HG03139 (cell line): ENCODE data around the gene HTR6.
"Not testable (repeated sequence)": the region's sequence is repeated elsewhere in the genome, so short reads cannot be mapped to it uniquely, and the experiment has no call there.

Experiments
- ATAC-seq: cut with Tn5 transposase; IDR thresholded peaks from one replicate; pipeline ENCODE4 v1.9.1; 2021; ENCODE audit not compliant: unreplicated experiment

The HTR6 gene

DNA sequence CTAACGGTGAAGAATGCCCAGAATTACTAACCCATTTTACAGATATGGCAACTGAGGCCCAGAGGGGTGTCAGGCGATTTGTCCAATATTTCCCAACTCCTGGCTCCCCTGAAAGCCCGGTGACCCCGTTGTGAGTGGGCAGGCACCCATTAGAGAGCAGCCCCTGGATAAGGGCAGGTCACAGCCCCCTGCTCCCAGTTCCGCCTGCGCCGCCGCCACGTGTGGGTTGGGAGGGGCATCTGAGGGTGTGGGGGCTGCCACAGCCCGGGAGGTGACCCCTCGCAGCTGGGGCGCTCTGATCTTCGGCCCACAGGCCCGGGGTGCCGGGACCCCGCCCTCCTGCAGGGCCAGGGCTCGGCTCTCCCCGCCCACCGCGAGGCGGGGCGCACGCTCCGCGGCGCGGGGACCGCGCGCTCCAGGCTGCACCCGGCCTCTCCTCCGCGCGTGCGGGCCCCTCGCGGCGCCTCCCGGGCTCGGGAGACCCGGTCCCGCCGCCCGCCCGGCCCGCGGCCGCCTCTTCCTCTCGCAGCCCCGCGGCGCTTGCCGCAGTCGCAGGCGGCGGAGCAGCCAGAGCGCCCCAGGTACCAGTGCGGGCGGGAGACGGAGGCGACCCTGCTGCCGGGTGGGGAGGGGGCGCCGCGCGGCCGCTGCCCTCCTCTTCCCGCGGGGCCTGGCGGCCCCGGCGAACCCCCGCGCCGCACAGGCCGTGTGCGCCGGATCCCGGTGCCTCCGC, at the start of gene HTR6:
HTR6 (plus strand) TSS at position 423 of the 733 bp plus-strand sequence. CDS start 879 bp downstream, outside the sequence.
- ATAC-seq = no peak

DNA sequence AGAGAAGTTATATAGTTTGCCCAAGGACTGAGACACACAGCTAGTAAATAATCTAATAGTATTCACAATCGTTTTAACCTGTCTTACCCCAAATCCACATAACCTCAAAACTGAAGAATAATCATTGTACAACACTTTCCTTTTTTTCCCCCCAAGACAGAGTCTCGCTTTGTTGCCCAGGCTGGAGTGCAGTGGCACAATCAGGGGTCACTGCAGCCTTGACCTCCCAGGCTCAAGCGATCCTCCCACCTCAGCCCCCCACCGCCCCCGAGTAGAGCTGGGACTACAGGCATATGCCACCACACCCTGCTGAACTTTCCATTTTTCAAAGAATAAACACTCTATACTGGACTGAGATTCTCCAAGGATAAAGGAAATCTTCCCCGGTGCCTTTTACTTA, 49.2 kb upstream of the HTR6 start:
- no peak for ATAC-seq

DNA sequence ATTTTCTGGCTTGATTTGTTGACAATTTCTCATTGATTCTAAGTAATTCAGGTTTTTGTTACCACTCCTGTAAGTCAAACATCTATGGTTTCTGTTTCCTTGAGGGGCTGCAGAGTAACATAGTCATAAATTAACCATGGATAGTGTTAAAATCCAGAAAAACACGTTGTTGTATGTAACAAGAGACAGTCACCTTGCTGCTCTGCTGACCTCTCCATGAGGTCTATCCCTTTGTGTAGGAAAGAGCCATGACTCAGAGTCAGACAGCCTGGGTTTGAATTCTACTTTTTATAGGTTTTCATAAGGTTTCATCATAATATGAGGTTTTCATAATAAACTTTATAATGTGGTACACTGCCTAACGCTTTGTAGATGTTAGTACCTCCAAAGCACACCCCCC, 48.2 kb upstream of the HTR6 start:
- no peak for ATAC-seq

DNA sequence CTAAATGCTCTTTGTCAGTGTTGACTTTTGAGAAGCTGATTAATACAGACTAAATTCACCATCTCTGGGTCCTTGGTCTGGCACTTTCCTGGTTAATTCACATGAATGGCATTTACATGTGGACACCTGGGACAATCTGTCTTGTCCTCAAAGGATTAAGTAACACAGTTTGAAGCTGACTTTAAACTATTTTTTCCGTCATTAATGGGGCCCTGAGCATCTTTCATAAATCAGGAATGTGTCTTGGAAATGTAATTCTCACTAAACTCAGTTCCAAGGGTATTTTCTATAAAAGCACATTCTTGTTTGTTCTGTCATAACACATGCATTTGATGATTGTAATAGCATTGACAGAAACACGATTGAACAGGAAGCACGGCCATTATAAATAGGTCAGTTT, 47.3 kb upstream of the HTR6 start:
- no peak for ATAC-seq

DNA sequence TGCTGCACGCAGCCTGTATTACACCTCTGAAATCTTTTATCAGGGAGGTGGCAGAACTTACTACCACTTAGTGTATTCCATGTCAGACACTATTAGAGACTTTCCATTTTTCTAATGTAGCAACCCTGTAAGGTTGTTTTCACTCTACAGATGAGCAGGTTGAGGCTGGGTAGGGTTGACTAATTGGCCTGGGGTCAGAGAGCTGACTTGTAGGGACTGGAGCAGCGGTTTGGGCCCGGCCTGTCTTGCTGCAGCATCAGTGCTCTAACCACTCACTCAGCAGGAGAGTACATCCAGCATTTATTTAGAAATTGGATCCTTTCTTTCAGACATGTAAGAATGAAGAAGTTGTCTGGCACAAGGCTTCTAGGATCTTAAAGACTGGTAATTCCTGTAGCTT, 46.2 kb upstream of the HTR6 start:
- no peak for ATAC-seq

DNA sequence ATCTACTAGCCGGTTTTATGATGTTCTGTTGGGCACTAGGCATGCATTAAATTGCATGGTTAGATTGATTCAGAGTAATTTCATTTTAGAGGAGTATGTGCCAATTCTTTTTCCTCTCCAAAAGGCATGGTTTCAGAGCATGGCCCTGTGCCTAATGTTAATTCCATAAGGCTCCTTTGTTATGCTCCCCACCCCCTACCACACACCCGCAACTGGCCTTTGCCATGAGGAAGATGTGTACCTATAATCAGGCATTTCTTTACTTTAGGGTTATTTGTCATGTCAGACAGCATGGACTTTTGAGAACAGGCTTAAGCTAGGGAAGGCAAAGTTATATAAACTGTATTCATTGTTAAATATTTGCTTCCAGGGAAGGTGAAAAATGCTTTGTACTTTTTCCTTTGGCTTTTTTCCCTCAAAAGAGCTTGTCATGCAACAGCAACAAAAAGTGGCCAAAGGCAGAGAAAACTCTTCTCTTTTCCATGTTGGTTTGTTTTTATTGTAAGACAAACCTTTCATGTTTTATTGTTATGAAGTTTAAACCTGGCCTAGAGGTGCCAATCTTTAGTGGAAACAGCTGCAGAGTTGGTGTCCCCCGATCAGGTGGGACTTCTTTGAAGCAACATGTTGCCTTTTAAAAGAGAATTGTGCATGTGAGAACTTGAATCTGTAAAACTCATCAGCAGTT, 44.8 kb upstream of the HTR6 start:
- ATAC-seq = no peak

DNA sequence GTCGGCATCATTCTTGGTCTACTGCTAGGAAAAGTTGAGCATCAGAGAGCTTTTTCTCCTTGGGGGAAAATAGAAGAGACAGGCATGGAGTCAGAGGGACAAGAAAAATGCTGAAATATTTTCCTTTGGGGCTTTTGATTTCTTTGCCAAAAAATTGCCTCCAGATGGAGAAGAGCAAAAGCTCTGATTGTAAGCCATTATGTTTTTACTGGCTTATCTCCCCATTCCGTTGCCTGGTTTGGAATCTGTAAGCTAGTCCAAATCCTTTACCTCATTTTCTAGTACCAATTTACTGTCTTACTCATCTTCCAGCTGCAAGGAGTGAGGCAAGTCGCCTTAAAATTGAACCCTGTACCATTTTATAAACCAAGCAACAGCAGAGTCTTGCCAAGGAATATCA, 43.9 kb upstream of the HTR6 start:
- ATAC-seq = no peak

DNA sequence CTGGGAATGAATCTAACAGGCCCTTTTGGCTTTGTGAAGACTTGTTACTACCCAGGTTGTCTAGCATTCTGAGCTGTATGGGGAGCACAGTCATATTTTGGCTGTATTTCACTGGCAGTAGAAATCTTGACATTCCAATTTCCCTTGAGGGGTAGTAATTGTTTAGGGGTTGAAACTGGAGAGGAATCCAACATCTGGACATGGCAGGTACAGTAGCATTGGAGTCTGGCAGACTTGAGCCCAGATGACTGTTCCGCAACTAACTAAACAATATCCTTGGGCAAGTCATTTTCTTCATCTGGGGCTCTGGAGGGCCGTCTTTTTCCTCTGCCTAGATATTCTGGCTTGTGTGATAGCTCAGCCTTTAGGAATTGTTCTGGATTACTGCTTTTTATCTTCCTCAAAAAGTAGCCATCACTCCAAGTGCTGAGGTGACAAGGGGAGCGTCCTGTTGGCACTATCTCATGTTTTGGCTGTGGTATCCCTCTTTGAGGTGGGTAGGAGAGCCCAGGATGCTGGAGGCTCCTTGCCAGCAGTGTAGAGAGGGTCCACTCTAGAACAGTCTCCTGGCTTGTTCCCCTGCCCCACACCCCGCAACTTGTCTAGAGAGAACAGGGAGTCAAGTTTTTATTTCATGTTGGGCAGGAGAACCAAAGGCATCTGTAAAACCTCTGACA, 43.3 kb upstream of the HTR6 start:
- no peak for ATAC-seq

DNA sequence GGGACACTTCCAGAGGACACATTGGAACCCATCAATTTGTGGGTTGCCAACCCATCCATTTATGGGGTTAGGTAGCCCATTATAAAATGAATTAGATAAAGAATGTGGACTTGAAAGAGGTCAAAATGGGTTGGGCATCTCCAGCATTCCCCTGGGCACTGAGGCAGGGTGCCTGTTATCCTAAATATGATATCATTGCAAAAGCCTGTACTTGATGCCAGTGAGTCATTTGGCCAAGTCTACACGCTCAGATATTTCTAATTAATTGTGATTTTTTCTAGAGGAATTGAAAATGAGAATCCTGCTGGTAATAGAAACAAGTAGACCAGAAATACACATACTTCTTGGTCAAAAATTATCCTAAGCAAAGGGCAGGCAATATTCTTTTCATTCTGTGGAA, 42.5 kb upstream of the HTR6 start:
- ATAC-seq = no peak

DNA sequence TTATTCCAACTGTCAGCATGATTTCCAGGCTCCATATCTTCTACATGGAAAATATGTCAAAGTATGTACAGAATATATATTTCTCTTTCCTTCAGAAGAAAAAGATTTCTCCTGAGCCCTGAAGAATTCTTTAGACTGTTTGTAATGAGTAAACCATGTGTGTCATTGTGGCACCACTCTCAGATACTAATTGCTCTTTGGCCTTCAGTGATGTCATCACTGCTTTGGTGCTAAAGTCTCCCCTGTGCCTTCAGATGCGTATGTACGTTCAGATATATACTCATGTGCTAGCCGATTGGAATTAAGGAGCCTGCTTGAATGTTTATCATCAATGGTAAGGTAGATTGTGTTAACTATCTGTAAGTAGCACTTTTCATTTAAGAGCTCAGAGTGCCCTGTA, 41.2 kb upstream of the HTR6 start:
- no peak for ATAC-seq

DNA sequence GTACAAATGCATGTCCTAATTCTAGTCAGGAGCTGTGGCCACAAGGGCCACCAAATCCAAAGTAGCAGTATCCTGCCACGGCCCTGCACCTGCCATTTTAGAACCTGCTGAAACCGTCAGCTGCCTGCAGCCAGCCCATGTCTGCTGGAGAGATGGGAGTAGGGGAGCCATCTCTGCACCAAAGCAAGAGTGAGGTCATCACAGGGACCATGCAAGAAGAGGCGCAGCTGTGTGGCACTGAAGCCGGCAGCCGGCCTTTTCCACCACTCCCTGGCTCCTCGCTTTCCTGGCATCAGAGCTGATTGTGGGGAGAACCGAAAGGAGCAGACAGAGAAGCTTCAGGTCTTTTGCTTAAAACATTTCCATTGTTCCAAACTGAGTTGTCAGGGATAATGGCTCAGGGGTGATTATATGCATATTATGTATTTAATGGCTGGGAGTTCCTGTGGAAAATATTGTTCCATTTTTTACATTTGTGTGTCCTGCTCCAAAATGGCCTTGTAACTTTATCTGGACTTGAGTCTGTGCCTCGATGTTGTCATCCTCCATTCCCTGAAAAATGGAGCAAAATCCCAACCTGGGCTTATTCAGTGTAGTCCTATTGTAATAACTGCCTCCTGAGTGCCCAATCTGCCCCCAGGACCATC, 39.3 kb upstream of the HTR6 start:
- no peak for ATAC-seq

DNA sequence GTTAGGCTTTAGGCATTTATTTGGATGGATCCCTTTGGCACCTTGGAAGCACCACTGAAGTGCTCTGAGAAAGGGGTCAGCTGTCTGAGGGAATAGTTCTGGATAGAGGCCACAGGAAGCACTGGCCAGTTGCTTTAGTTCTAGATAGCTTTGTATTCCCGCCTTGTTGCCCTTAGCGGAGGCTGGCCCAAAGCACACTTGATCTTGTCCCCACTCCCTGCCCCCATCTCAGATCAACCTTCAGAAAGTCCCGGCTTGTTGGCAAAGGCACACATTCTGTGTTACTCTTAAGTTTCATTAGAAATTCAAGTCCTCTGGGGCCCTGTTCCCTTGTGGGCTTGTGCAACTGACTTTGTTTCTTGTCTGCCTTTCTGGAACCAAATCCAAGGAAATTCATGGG, 35.8 kb upstream of the HTR6 start:
- ATAC-seq = no peak

DNA sequence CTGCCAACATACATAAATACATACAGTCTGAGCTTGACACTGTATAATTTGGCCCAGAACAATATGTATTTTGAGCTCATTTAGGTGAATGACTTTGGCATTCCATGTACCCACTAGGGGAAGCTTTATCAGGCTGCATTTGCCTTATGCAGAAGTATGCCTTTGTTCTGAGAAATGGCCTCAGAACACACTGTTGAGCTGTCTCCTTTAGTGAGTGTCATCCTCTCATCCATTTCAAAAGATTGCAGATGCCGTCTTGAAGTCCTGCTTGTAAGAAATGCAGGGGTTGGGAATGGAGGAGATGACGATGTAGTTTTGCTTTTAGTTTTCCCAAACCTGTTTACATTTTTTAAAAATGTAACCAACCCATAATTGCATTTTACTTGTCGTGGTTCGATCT, 35.3 kb upstream of the HTR6 start:
- ATAC-seq = no peak

DNA sequence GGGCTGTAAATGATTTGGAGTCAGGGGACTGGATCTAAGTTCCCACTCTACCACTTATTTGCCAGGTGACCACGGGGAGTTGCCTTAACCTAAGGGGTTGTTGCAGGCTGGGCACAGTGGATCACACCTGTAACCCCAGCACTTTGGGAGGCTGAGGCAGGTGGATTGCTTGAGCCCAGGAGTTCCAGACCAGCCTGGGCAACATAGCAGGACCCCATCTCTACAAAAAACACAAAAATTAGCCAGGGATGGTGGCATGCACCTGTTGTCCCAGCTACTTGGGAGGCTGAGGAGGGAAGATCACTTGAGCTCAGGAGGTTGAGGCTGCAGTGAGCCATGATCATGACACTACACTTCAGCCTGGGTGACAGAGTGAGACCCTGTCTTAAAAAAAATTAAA, 34.5 kb upstream of the HTR6 start:
- not testable (repeated sequence) for ATAC-seq

DNA sequence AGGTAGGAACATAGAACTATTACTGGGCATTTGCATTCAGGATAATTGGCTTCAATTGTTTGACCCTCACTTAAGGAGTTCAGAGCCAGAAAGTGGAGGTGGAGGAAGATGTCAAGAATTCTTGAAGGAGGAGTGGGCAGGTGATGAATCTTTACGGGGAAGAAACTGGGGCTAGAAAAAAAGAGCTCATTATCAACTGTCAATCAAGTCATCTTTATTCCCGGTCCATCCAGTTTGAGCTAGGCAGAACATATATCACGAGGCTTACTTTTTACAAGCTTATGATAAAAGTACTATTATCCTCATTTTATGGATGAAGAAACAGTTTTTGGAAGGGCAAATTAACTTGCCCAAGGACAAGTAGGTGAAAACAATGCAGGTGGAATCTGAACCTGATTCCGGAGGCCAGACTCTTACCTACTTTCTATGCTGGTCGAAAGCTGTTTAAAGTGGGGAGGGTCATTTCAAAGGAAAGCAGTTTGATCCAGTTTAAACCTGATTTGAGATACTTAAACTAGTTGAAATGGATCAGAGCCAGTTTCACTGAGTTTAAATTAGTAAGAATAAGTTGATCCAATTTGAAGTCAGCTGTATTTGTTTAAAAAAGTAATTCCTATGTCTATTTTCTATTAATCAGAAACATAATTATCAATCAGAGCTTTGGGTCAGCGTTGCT, 33.8 kb upstream of the HTR6 start:
- ATAC-seq = no peak

DNA sequence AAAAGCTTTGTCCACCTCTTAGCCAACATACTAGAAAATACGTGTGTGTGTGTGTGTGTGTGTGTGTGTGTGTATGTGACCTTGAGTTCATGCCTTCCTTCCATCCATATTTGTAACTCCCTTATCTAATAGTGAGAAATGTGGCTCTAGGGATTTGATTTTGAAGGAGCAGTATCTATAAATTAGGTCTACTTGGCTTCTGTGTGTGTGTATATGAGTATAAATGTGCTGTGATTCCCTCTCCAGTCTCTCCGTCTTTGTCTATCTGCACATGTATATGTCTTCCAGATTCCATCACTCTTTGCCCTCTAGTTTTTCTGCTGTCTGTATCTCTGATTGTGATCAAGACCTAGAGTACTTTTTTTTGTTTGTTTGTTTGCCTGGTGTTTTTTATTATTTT, 32.5 kb upstream of the HTR6 start:
- no peak for ATAC-seq

DNA sequence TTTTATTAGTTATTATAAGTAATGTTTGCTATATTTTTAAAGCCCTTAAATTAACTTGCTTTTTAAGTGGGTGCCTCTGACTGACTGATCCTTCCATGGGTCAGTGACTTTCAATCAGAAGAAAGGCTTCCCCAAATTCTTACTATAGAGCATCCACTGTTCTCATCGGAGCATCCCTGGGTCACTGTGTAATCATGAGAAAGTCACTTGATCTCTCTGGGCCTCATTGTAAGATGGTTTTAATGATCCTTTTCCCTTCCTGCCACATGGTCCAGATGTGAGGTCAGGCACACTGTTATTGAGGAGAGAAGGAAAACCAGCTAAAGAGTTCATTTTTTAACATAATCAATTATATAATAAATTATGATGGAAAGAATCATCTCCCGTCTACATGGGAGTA, 31.6 kb upstream of the HTR6 start:
- ATAC-seq = no peak

DNA sequence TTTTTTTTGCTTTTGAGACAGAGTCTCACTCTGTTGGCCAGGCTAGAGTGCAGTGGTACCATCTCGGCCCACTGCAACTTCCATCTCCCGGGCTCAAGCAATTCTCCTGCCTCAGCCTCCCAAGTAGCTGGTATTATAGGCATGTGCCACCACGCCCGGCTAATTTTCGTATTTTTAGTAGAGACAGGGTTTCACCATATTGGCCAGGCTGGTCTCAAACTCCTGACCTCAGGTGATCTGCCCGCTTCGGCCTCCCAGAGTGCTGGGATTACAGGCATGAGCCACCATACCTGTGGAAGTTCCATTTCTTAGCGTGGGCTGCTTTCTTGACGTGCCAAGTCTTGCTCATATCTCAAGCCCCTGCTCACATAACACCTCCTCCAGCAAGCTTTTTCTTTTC, 29.6 kb upstream of the HTR6 start:
- ATAC-seq = not testable (repeated sequence)

DNA sequence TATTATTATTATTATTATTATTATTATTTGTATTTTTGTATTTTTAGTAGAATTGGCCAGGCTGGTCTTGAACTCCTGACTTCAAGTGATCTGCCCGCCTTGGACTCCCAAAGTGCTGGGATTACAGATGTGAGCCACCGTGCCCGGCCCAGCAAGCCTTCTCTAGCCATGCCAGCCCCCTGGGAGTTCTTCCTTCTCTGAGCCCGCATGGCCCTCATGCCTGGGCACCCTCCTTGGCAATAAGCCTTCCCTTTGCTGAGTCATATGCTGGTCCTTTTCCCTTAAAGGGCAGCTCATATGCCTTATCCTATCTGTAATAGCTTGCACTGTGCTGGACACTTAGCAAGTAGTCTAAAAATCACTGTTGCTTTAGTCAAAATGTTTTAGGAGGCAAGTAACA, 29.0 kb upstream of the HTR6 start:
- no peak for ATAC-seq

DNA sequence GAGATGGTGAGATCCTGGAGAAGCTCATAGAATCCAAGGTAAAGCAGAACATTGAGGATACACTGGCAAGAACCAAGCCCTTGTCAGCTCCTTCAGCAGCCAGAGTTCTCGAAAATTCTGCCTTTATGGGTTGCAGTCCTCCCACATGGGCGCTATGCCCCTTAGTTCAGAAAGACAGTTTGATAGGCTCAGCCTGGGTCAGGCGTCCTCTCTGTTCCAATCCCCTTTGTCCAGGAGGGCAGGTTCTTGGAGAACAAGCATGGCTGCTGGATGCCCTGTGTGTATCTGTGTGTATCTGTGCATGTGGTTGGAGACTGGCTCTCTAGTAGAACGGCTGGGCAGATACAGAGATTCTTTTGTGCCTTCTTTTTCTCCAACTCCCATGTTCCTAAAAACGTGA, 28.6 kb upstream of the HTR6 start:
- no peak for ATAC-seq

DNA sequence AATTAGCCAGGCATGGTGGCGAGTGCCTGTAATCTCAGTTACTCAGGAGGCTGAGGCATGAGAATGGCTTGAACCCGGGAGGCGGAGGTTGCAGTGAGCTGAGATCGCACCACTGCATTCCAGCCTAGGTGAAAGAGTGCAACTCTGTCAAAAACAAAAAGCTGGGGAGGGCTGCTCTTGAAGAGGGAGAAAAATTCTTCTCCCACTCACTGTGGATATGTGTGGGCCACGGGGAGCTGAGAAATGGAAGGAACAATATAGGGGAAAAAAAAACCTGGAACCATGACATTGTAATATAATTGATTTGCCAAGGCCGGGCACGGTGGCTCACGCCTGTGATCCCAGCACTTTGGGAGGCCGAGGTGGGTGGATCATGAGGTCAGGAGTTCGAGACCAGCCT, 27.9 kb upstream of the HTR6 start:
- ATAC-seq = not testable (repeated sequence)
